ENCODE data around the gene KCNQ5.

KCNQ5 gene

GRCh38 chr6:72798196-72798595 lies 176.3 kb downstream of the KCNQ5 start:
- peak; percentile 15 for DNase-seq (ENCODE audit: low spot score)

- no peak for DNase-seq (ENCODE audit: low spot score)
Measured at GRCh38 chr6:72809746-72810379, 188.0 kb downstream of the KCNQ5 start.

- DNase-seq (ENCODE audit: low spot score) = no peak
Measured at GRCh38 chr6:72810571-72811280, 188.9 kb downstream of the KCNQ5 start.

GRCh38 chr6:72811971-72812421 lies 190.1 kb downstream of the KCNQ5 start:
- no peak for DNase-seq (ENCODE audit: low spot score)

GRCh38 chr6:72813807-72814596 lies 192.1 kb downstream of the KCNQ5 start:
- DNase-seq (ENCODE audit: low spot score) = no peak

GRCh38 chr6:72816022-72816421 lies 194.2 kb downstream of the KCNQ5 start:
- DNase-seq (ENCODE audit: low spot score) = no peak

- DNase-seq (ENCODE audit: low spot score) = no peak
Measured at GRCh38 chr6:72817208-72817607, 195.3 kb downstream of the KCNQ5 start.

GRCh38 chr6:72819609-72820008 lies 197.7 kb downstream of the KCNQ5 start:
- no peak for DNase-seq (ENCODE audit: low spot score)

GRCh38 chr6:72820153-72820552 lies 198.3 kb downstream of the KCNQ5 start:
- DNase-seq (ENCODE audit: low spot score) = no peak

GRCh38 chr6:72820906-72821305 lies 199.0 kb downstream of the KCNQ5 start:
- no peak for DNase-seq (ENCODE audit: low spot score)

- DNase-seq (ENCODE audit: low spot score) = no peak
Measured at GRCh38 chr6:72822023-72822422, 200.2 kb downstream of the KCNQ5 start.

- no peak for DNase-seq (ENCODE audit: low spot score)
Measured at GRCh38 chr6:72822691-72823090, 200.8 kb downstream of the KCNQ5 start.

GRCh38 chr6:72824833-72825232 lies 203.0 kb downstream of the KCNQ5 start:
- no peak for DNase-seq (ENCODE audit: low spot score)

GRCh38 chr6:72825315-72825911 lies 203.5 kb downstream of the KCNQ5 start:
- peak; percentile 1 for DNase-seq (ENCODE audit: low spot score)

- DNase-seq (ENCODE audit: low spot score) = peak; percentile 53
Measured at GRCh38 chr6:72826037-72826436, 204.2 kb downstream of the KCNQ5 start.

- no peak for DNase-seq (ENCODE audit: low spot score)
Measured at GRCh38 chr6:72826744-72827438, 205.0 kb downstream of the KCNQ5 start.

- DNase-seq (ENCODE audit: low spot score) = no peak
Measured at GRCh38 chr6:72828904-72829303, 207.0 kb downstream of the KCNQ5 start.

- no peak for DNase-seq (ENCODE audit: low spot score)
Measured at GRCh38 chr6:72832271-72832670, 210.4 kb downstream of the KCNQ5 start.

- DNase-seq (ENCODE audit: low spot score) = no peak
Measured at GRCh38 chr6:72835749-72836148, 213.9 kb downstream of the KCNQ5 start.

GRCh38 chr6:72836971-72837370 lies 215.1 kb downstream of the KCNQ5 start:
- no peak for DNase-seq (ENCODE audit: low spot score)

GRCh38 chr6:72841195-72841594 lies 219.3 kb downstream of the KCNQ5 start:
- no peak for DNase-seq (ENCODE audit: low spot score)

GRCh38 chr6:72842140-72842539 lies 220.3 kb downstream of the KCNQ5 start:
- no peak for DNase-seq (ENCODE audit: low spot score)

All from RKO (cell line).